Ishikawa (cell line): ENCODE measurements around the gene IRF2BP1.

Experiments
- CREB1 ChIP-seq: IDR thresholded peaks from 2 replicates; pipeline ENCODE4 v1.6.1; 2012; ENCODE audit warnings: low read depth
- FOXM1 ChIP-seq: IDR thresholded peaks from 2 replicates; pipeline ENCODE4 v1.6.1; 2012; ENCODE audit warnings: low read depth, borderline replicate concordance
- MAX ChIP-seq: IDR thresholded peaks from 2 replicates; pipeline ENCODE4 v1.6.1; 2012
- NFIC ChIP-seq: IDR thresholded peaks from 2 replicates; pipeline ENCODE4 v1.6.1; 2012
- RAD21 ChIP-seq: IDR thresholded peaks from 2 replicates; pipeline ENCODE4 v1.6.1; 2012; ENCODE audit warnings: low read depth
- REST ChIP-seq: IDR thresholded peaks from 2 replicates; pipeline ENCODE4 v1.6.1; 2012; ENCODE audit warnings: low read depth, mild to moderate bottlenecking
- TAF1 ChIP-seq: IDR thresholded peaks from 2 replicates; pipeline ENCODE4 v1.6.1; 2012; ENCODE audit warnings: low read depth, mild to moderate bottlenecking
- TCF12 ChIP-seq: IDR thresholded peaks from 2 replicates; pipeline ENCODE4 v1.6.1; 2012; ENCODE audit warnings: low read depth
- TEAD4 ChIP-seq: IDR thresholded peaks from 2 replicates; pipeline ENCODE4 v1.6.1; 2012

GRCh38 chr19:45881082-45881908 is 4.6 kb downstream of the IRF2BP1 start:
- TF ChIP-seq REST (no peak), CREB1 (no peak), TCF12 (no peak), NFIC (no peak), TEAD4 (no peak), TAF1 (no peak), FOXM1 (no peak), RAD21 (no peak), MAX (no peak)
